NCI-H1436 (cell line): ENCODE data around the gene RLBP1.
"Not testable (repeated sequence)": the region's sequence is repeated elsewhere in the genome, so short reads cannot be mapped to it uniquely, and the experiment has no call there.

ENCODE experiments used
- DNase-seq: peaks from one replicate; lab custom pipeline; 2025; lab: John Stamatoyannopoulos, UW

RLBP1 gene

DNA sequence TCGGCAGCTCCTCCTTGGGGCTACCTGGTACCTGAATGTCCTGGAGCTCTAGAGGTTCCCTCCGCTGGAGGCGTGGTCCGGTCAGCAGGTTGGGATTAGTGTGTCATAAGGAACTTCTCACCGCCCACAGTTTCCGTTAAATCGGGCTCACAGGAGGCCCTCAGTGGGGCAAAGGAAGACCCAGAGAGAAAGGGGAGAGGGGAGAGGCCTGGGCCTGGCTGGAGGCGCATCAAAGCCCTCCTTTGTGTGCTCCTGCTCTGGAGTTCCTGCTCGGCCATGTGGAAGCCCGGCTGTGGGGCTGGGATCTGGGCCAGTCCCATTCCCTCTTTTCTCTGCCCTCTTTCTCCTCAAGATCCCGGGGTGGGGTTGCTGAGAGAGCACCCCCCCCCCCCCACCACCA lies at the start of gene RLBP1:
RLBP1 (minus strand) TSS at position 37 of the 400 bp plus-strand sequence. CDS start 2,604 bp downstream, outside the sequence.
- no peak for DNase-seq

GRCh38 chr15:89250142-89250541 lies 28.8 kb upstream of the RLBP1 start:
- DNase-seq: not testable (repeated sequence)

DNA sequence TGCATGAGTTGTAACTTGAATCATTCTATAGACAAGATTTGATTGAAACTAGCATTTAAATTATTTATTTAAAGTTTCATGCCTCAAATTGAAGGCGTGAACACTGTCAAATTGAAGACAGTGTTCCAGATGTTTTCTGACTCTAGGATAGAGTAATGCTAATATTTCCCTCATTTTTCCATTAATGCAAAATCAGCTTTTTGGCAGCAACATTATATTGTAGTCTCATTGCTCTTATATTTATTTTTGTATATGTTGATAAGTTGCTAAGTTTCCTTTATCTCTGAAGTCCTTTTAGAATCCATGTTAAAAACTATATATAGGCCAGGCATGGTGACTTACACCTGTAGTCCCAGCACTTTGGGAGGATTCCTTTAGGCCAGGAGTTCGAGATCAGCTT lies 27.2 kb upstream of the RLBP1 start:
- DNase-seq: no peak

GRCh38 chr15:89247446-89247845 lies 26.1 kb upstream of the RLBP1 start:
- DNase-seq: no peak

DNA sequence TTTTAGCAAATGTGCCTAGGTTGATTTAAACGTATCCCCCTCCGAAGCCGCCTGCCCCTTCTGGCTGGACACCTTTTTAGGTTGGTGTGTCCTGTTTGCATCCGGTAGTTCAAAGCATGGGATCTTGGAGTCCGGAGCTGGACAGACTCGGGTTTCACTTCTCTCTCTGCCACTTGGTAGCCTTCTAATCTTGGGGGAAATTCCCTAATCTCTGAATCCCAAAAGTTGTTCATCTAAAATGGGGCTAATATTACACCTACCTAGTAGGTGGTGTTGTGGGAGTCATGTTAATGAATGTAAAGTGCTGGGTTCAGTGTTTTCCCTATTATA lies 23.2 kb upstream of the RLBP1 start:
- no peak for DNase-seq

- DNase-seq: peak; percentile 95
Observed at GRCh38 chr15:89243691-89244573, 22.6 kb upstream of the RLBP1 start, which contains the start of gene FANCI. FANCI (plus strand) TSS chr15:89243979; CDS start chr15:89247648, 3,669 bp downstream.

DNA sequence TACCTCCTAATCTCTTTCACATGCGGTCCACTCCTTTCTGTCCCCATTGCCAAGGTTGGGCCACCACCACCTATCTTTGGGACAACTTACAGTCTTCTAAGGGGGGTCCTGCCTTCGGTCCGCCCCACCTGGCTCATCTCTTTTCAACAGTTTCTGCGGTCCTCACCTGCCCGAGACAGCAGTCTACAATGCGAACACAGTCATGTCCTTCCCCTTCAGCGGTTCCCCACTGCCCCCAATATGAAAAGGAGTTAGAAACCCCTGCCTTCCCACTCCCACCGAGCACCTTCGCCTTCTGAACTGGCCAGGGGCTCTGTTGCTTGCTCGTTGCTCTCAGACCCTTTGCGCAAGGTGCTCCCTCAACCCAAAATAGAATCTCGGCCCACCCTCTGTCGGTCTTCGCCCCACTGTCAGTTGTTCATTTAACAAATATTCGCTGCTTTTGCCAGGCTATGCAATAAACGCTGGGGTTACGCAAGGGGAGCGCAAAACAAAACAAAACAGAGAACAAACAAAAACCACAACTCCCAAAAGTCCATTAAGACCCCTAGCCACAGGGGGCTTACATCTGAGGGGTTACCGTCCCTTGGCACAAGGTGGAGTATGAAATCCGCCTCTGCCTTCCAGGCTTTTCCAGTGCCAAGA lies 21.8 kb upstream of the RLBP1 start:
- DNase-seq: no peak

GRCh38 chr15:89239883-89240810 lies 18.8 kb upstream of the RLBP1 start:
- not testable (repeated sequence) for DNase-seq

DNA sequence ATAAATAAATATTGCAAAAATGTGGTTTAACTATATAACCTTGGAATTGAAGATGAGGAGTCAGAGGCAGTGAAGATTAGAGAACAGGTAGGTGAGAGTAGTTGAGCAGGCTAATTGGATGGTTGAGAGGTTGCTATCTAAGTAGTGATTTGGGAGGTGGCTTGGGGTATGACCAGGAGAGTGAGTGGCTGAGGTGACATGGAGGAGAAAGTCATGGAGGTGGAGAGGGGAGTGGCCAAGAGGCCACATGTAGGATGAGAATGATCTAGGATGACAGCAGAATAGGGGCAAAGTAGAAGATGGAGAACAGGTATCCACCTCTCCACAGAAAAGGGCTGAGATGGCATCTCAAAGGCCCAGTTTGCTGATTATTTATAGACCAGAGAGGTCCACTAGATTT lies 10.5 kb upstream of the RLBP1 start:
- DNase-seq: no peak

GRCh38 chr15:89230277-89230676 lies 8.9 kb upstream of the RLBP1 start:
- no peak for DNase-seq

GRCh38 chr15:89227425-89227824 lies 6.0 kb upstream of the RLBP1 start:
- no peak for DNase-seq

DNA sequence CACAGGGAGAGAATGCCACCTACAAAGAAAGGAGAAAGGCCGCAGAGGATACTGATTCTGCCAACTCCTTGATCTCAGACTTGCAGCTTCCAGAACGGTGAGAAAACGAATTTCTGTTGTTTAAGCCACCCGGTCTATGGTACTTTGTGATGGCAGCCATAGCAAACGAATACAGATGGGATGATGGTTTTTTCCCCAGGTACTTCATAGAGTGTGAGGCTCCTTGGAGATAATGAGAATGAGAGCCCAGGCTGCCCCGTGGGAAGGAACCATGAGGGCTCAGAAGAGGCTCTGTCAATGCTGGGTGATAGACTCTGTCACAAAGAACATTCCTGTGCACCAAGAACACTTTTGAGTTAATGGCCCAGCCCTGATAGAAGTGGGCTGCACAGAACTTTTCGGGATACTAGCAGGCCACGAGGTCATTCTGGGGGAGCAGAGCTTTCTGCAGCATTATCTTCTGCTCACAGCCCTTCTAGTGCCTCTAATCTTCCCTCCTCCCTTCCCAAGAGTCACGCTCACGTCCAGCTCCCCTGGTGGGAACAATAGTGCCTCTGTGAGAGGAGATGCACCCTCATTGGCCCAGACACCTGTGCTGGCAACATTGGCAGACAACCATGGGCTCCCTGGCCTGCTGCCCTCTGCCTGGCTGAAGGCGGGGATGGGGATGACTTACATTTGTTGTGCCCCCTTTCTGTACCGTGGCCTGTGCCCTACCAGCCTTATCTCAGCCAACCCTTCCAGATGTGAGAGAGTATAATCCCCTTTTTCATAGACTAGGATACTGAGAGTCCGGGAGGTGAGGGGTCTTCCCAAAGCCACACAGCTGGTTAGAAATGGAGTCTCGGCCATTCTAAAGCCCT lies 5.2 kb upstream of the RLBP1 start:
- no peak for DNase-seq

DNA sequence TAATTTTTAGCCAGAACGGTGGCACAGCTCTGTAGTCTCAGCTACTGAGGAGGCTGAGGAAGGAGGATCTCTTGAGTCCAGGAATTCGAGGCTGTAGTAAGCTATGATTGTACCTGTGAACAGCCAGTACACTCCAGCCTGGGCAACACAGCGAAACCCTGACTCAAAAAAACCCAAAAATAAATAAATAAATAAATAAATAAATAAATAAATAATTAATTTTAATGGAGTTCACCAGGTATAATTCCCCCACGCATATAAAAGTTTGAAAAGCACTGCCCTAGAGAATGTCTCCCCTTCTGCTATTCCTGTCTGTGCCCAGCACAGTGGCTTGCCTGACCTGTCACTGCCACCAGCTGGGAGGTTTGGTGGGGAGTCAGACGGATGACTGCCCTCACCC lies 4.2 kb upstream of the RLBP1 start:
- no peak for DNase-seq

DNA sequence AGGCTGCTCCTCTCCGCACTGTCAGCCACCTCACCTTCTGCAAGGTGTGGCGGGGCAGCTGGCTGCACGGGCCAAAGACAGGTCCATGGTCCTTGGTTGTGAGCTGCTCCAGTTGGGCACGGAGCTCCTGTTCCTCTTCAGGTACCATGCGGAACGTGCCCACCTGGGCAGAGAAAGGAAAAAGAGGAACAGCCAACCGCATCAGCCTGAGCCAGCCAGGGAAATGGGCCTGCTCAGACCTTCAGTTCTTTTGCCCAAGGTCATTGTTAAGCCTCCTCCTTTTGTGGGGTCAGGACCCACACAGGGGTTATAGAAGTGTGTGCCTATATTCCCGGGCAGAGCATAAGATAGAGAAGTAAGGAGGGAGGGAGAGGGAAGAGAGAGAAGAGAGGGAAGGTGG lies 2.8 kb downstream of the RLBP1 start:
- no peak for DNase-seq

DNA sequence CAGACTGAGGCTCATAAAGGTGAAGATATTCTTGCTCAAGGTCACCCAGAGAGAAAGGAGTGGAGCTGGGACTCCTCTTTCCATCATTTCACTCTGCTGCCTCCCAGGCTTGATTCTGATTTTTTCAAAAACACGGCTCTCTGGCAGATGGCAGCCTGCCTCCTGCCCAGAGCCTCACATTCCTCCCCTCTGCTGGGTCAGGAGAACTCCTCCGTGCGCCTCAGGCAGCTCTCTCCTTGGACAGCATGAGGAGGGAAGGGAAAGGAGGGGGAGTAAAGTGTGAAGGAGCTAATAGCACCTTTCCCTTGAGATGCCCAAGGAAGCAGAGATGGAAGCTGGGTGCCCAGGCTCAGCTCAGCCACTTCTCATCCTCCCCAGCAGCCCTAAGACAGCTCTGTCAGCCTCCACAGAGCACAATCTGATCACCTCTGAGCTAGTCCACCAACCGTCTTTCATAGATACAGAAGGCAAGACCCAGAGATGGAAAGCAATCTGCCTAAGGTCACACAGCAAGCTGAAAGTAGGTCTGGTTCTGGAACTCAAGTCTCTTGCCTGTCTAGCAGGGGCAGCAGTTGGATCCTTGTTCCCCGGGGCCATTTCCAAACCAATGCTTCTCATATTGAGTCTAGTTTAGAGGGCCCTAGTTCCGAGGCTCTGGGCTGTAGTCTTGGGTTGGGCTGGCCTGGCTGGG lies 3.5 kb downstream of the RLBP1 start:
- no peak for DNase-seq

DNA sequence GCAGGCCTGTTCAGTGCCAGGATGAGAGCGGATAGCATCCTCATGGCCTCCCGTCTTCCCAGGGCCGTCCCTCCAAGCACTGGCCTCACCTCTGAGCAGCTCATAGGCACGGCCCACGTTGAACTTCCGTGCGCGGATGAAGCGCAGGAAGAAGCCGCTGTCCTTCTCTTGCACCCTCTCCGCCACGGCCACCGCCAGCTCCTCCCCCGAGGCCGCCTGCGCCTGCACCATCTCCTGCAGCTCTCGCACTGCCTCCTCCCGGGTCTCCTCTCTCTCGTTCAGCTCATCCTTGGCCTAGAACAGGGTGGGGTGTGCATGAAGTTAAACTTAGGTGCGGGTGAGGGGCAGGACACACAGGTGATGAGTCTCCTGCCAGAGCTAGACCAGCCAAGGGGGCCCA lies 4.3 kb downstream of the RLBP1 start:
- DNase-seq: no peak

DNA sequence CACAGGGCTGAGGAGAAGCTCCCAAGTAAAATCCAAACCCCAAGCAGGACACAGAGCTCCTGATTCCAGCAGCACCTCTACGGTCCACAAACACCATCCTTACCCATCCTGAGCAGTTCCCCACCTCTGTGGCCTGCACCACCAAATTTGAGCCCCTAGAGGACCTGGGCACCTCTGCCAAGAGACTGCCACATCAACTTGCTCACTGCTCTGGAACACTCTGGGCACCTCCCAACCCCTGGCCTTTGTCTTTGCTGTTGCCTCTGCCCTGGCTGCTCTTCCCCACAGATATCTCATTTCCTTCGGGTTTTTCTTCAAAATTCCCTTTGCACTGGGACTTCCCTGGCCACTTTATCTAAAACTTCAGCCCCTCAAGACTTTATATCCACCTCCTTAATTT lies 5.8 kb downstream of the RLBP1 start:
- DNase-seq: no peak

DNA sequence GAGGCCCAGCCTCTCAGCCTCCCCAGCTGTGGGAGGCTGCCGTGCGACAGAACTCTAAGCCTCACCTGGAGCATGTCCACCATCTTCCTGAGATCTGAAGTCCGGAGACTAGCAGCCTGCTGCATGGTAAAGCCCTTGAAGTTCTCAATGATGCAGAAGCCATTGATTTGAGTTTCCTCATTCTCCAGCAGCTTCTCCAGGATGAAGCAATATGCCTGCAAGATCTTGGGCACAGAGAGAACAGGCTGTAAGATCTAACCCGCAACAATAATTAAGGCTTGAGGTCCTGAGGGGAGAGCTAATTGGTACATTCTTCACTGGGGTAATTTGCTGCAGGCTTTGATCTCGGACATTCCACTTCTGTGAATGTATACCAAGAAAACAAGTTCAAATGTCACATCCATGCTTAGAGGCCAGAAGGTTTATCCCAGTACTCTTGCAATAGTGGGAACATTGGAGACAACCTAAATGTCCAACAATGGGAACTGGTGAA lies 9.7 kb downstream of the RLBP1 start:
- no peak for DNase-seq

- no peak for DNase-seq
Observed at GRCh38 chr15:89209057-89209456, 12.3 kb downstream of the RLBP1 start.

DNA sequence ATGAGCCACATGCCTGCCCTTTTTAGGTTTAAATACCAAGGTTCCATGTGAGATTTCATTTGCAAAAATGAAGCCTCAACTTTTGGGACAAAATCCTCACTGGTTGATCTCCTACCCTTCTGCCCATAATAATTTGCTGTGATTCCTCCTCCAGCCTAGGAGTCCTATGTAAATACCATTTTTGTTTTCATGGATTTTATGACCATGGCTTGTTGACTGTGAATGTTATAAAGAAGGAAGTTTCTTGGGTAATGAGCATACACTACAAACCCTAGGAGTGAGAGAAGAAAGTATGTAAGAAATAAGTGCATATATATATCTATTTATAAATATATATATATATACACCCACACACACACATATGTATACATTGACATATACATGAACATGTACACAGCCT lies 13.1 kb downstream of the RLBP1 start:
- DNase-seq: no peak

GRCh38 chr15:89206908-89207331 lies 14.5 kb downstream of the RLBP1 start:
- peak; percentile 52 for DNase-seq
